ENCODE results near the gene SH3BP2. TPM values are rescaled to one million over a fixed set of nuclear protein-coding genes. Genes with fewer than 3 reads are reported as not detected.

The SH3BP2 gene
- polyA plus RNA-seq, 6 donors from 2014 or later, result 14.3 to 91.1 (median 28.7) TPM

DNA sequence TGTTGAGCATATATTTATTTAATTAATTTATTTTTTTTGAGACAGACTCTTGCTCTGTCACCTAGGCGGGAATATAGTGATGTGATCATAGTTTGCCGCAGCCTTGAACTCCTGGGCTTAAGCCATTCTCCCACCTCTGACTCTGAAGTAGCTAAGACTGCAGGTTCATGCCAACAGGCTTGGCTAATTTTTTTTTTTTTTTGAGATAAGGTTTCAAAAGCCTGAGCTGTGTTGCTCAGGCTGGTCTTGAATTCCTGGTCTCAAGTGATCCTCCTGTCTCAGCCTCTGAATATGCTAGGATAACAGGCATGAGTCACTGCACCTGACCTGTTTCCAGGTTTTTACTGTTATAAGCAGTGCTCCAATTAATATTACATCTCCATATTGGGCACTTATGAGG is 55.6 kb downstream of the SH3BP2 start:
- peak overlapping the region in 3 of 6 donors; percentile 26 to 97 (median 67) for H3K27ac Mint-ChIP-seq
- H3K9me3 Mint-ChIP-seq, result no peaks in the 10 kb centered on the region
- H3K4me1 Mint-ChIP-seq, result peaks cover 55 to 85% (median 84%) of the 10 kb centered on the region in 3 donors
- H3K27me3 Mint-ChIP-seq, result no peaks in the 10 kb centered on the region
- H3K36me3 Mint-ChIP-seq, result no peaks in the 10 kb centered on the region
- ATAC-seq (ENCODE audit: low read depth in 2 of 2) (no peak), DNase-seq (no peak)
- H3K4me3 Mint-ChIP-seq, result peak overlapping the region in 3 of 8 donors; percentile 12 to 91 (median 22)

DNA sequence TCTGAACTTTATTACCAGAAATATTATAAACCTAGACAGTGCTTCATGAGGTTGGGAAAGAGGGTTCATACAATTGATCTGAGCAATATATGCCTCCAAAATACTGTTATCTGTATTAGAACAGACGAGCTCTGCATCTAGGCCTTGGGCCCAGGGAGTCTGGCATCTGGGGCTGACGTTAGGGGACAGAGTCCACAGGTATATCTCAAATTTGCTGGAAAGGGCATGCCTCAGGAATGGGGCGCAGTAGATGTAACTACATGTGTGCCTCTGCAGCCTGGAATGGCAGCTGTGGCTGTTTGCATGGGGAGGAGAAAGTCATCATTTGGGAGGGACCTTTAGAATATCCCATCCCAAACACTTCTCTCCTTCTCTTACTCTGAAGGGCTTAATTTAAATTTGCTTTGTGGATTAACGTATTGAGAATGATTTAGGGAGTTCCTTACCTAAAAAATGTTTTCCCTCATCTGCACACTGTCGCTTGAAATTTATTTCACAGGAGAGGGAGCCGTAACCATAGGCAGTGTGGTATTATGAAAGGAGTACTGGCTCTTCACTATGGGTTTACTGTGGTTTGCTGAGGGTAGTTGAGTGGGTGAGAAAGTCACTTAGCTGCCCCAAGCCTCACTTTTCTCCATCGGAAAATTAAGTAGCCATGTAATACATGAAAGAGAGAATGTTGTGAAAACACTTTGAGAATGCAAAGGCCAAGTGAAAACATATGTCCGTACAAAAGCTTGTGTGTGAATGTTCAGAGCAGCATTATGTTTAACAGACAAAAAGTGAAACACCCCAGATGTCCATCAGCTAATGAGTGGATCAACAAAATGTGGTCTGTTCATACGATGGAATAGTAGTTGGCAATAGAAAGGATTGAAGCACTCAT is 56.6 kb downstream of the SH3BP2 start:
- Mint-ChIP-seq H3K9me3 (no peaks in the 10 kb centered on the region), H3K36me3 (peaks cover 0 to under 1% of the 10 kb centered on the region in 2 donors), H3K4me3 (peak overlapping the region; percentile 14 to 88 (median 72)), H3K27ac (peak overlapping the region; percentile 34 to 97 (median 82)), H3K4me1 (peaks cover 59 to 94% (median 92%) of the 10 kb centered on the region in 3 donors), H3K27me3 (no peaks in the 10 kb centered on the region)
- no peak for ATAC-seq (ENCODE audit: low read depth in 2 of 2)
- no peak for DNase-seq

DNA sequence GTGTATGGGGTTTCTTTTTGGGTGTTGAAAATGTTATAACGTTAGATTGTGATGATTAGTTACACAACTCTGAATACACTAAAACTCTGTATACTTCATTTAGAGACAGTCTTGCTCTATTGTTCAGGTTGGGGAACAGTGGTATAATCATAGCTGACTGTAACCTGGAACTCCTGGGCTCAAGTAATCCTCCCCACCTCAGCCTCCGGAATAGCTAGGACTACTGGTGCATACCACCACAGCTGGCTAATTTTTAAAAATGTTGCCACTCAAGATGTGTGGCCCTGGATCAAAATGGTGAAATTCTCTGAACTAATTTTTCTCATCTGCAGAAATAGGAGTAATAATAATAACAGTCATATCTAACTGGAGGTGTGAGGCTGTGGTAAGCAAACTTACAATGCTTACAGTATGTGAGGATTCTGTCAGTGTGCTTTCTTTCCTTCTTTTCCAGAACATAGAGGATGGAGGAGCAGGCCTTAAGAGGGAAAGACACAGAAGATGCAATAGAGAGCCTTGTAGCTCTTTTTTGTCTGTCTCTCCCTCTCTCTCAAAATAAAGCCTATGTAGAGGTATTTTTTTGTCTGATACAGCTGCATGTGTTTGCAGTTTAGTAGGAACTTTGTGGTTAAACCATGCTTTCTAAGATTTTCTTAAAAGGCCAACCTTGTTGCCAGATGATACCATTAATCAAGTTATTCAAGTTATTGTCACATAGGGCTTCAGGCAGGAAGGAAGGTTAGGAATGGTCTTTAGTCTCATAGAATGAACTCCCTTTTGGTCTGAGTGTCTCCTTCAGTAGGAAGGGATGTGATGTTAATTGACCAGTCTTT is 58.3 kb downstream of the SH3BP2 start:
- H3K36me3 Mint-ChIP-seq, result peaks cover 0 to 7% of the 10 kb centered on the region in 2 donors
- peak overlapping the region; percentile 94 to 98 (median 97) for H3K27ac Mint-ChIP-seq
- peak overlapping the region; percentile 73 to 94 (median 85) for H3K4me3 Mint-ChIP-seq
- peak in 1 of 2 donors; percentile 9 for ATAC-seq (ENCODE audit: low read depth in 2 of 2)
- no peaks in the 10 kb centered on the region for H3K9me3 Mint-ChIP-seq
- peak; percentile 44 for DNase-seq
- H3K4me1 Mint-ChIP-seq, result peaks cover 57 to 94% (median 89%) of the 10 kb centered on the region in 3 donors
- H3K27me3 Mint-ChIP-seq, result no peaks in the 10 kb centered on the region

DNA sequence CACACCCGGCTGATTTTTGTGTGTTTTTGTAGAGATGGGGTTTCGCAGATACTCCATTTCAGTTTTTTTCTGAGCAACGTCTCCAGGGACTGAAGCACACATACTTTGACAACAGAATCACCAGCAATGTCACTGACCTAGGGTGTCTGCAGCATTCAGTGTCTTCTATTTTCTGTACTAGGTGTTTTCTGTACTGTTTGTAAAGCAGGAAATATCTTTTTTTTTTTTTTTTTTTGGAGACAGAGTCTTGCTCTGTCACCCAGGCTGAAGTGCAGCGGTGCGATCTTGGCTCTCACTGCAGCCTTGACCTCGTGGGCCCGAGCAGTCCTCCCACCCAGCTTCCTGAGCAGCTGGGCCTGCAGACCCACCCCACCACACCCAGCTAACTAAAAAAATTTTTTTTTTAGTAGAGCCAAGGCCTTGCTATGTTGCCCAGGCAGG is 59.6 kb downstream of the SH3BP2 start:
- H3K27me3 Mint-ChIP-seq, result no peaks in the 10 kb centered on the region
- H3K36me3 Mint-ChIP-seq, result peaks cover 0 to 7% of the 10 kb centered on the region in 2 donors
- H3K27ac Mint-ChIP-seq, result peak overlapping the region; percentile 94 to 98 (median 97)
- peaks cover 57 to 95% (median 83%) of the 10 kb centered on the region in 3 donors for H3K4me1 Mint-ChIP-seq
- peak; percentile 83 to 85 for ATAC-seq (ENCODE audit: low read depth in 2 of 2)
- no peaks in the 10 kb centered on the region for H3K9me3 Mint-ChIP-seq
- peak overlapping the region; percentile 73 to 94 (median 85) for H3K4me3 Mint-ChIP-seq
- DNase-seq, result peak; percentile 79

DNA sequence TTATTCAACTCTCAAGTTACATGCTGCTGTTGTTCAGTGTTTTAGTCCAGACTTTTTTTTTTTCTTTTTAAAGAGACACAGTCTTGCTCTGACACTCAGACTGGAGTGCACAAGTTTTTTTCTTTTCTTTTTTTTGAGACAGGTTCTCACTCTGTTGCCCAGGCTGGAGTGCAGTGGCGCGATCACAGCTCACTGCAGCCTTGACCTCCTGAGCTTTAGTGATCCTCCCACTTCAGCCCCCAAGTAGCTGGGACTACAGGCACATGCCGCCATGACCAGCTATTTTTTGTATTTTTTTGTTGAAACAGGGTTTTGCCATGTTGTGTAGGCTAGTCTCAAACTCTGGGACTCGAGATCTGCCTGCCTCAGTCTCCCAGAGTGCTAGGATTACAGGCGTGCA is 62.7 kb downstream of the SH3BP2 start:
- no peak for DNase-seq
- Mint-ChIP-seq H3K27ac (peak overlapping the region in 4 of 6 donors; percentile 80 to 91 (median 89)), H3K4me1 (peaks cover 65 to 98% (median 82%) of the 10 kb centered on the region in 3 donors), H3K36me3 (peaks cover 0 to 7% of the 10 kb centered on the region in 2 donors), H3K9me3 (peaks cover 0 to 6% (median 0%) of the 10 kb centered on the region in 7 donors), H3K4me3 (peak overlapping the region in 4 of 8 donors; percentile 33 to 53 (median 43)), H3K27me3 (no peaks in the 10 kb centered on the region)
- no peak for ATAC-seq (ENCODE audit: low read depth in 2 of 2)

DNA sequence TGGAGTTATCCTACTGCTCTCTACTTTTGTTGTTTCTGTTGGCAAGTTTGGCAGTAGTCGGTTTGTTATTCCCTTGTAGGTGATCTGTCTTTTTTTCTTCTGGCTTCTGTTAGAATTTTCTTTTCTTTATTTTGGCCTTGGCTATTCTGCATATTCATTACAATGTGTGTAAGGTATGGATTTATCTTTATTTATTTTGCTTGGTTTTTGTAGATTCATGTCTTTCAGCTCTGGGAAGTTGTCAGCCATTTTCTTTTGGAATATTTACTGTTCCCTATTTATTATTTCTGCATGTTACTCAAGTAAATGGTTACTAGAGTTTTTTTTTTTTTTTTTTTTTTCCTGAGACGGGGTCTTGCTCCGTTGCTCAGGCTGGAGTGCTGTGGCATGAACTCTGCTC is 63.4 kb downstream of the SH3BP2 start:
- Mint-ChIP-seq H3K9me3 (peaks cover 0 to 6% (median 0%) of the 10 kb centered on the region in 7 donors), H3K4me1 (peaks cover 65 to 98% (median 82%) of the 10 kb centered on the region in 3 donors), H3K4me3 (peak overlapping the region in 7 of 8 donors; percentile 13 to 70 (median 61)), H3K27ac (peak overlapping the region; percentile 49 to 89 (median 76)), H3K27me3 (no peaks in the 10 kb centered on the region), H3K36me3 (peaks cover 0 to 7% of the 10 kb centered on the region in 2 donors)
- no peak for DNase-seq
- ATAC-seq (ENCODE audit: low read depth in 2 of 2), result no peak

DNA sequence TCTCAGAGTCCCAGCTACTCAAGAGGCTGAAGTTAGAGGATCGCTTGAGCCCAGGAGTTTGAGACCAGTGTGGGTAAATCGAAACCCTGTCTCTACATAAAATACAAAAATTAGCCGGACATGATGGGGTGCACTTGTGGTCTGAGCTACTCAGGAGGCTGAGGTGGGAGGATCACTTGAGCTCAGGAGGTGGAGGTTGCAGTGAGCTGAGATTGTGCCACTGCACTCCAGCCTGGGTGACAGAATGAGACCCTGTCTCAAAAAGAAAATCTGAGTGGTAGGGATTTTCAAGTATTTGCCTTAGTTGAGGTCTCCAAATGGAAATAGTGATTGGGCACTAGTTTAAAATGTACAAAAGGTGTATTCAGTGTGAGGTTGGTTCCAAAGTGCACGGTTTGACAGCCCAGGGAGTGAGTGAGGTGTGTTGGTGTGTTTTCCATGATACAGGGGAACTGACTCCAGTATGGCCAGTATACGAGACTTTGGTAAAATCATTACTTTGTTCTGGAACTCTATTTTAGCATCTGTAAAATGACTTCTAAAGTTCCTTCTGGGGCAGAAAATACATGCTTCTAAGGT is 64.6 kb downstream of the SH3BP2 start:
- peak overlapping the region in 4 of 8 donors; percentile 22 to 49 (median 36) for H3K4me3 Mint-ChIP-seq

DNA sequence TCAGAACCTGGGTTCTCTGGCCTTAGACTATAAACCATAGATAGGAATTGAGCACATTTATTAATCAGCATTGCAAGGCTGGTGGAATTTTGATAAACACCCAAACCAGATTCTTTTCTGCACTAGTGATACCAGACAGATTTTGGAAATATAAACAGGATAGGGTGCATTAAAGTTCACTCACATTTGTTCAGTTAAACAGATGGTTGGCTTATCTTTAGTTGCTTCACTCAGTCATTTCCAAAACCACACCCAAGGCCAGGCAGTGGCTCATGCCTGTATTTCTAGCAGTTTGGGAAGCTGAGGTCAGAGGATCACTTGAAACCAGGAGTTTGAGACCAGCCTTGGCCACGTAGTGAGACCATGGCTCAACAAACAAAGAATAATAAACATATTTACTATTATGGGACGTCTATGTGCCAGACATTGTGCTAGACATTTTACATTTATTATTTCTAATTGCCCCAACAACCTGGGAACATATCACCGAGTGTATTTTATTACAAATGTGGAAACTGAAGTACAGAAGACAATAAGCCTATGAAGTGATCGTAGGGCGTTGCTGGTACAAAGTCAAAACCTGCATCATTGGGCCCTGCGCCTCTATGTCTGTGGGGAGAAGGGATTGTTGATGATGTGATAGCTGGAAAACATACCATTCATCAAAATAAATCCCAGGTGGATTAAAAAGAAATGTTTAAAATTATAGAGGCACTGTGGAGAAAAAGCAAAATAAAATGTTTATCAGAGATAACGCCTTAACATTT is 65.7 kb downstream of the SH3BP2 start:
- Mint-ChIP-seq H3K4me3 (peak overlapping the region in 6 of 8 donors; percentile 6 to 63 (median 37)), H3K9me3 (peaks cover 0 to 6% (median 0%) of the 10 kb centered on the region in 7 donors), H3K36me3 (peaks cover 0 to 7% of the 10 kb centered on the region in 2 donors)

More for the DNA sequence above, 64.6 kb downstream of the SH3BP2 start:
- no peaks in the 10 kb centered on the region for H3K27me3 Mint-ChIP-seq
- peak overlapping the region; percentile 5 to 87 (median 77) for H3K27ac Mint-ChIP-seq
- peaks cover 0 to 7% of the 10 kb centered on the region in 2 donors for H3K36me3 Mint-ChIP-seq
- DNase-seq (no peak), ATAC-seq (ENCODE audit: low read depth in 2 of 2) (no peak)
- peaks cover 0 to 6% (median 0%) of the 10 kb centered on the region in 7 donors for H3K9me3 Mint-ChIP-seq
- H3K4me1 Mint-ChIP-seq, result peaks cover 71 to 98% (median 82%) of the 10 kb centered on the region in 3 donors

DNA sequence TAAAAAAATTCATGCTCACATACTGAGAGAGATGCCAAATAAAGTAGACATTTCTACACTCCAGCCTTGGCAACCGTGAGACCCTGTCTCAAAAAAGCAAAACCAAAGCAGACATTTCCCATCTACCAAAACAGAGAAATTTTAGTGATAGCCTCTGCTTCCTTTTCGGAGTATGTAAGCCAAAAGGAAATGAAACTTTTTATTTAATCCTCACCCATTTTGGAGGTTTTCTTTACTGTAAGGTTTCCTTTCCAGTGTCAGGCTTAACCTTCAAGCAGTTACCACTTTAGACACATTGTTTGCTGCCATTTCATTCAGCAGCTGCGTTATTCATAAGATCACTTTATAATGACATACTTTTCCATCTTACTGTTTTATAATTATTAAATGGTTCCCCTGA is 66.6 kb downstream of the SH3BP2 start:
- ATAC-seq (ENCODE audit: low read depth in 2 of 2) (peak; percentile 65 to 71), DNase-seq (no peak)
- H3K36me3 Mint-ChIP-seq, result peaks cover 0 to 7% of the 10 kb centered on the region in 2 donors
- H3K4me1 Mint-ChIP-seq, result peaks cover 77 to 97% (median 80%) of the 10 kb centered on the region in 3 donors
- H3K27me3 Mint-ChIP-seq, result no peaks in the 10 kb centered on the region
- peaks cover 0 to 6% (median 0%) of the 10 kb centered on the region in 7 donors for H3K9me3 Mint-ChIP-seq
- peak overlapping the region; percentile 12 to 75 (median 62) for H3K4me3 Mint-ChIP-seq
- peak overlapping the region in 5 of 6 donors; percentile 18 to 88 (median 31) for H3K27ac Mint-ChIP-seq

More for the DNA sequence above, 65.7 kb downstream of the SH3BP2 start:
- no peak for ATAC-seq (ENCODE audit: low read depth in 2 of 2)
- Mint-ChIP-seq H3K4me1 (peaks cover 77 to 99% (median 81%) of the 10 kb centered on the region in 3 donors), H3K27me3 (no peaks in the 10 kb centered on the region), H3K27ac (peak overlapping the region; percentile 33 to 88 (median 56))
- no peak for DNase-seq

DNA sequence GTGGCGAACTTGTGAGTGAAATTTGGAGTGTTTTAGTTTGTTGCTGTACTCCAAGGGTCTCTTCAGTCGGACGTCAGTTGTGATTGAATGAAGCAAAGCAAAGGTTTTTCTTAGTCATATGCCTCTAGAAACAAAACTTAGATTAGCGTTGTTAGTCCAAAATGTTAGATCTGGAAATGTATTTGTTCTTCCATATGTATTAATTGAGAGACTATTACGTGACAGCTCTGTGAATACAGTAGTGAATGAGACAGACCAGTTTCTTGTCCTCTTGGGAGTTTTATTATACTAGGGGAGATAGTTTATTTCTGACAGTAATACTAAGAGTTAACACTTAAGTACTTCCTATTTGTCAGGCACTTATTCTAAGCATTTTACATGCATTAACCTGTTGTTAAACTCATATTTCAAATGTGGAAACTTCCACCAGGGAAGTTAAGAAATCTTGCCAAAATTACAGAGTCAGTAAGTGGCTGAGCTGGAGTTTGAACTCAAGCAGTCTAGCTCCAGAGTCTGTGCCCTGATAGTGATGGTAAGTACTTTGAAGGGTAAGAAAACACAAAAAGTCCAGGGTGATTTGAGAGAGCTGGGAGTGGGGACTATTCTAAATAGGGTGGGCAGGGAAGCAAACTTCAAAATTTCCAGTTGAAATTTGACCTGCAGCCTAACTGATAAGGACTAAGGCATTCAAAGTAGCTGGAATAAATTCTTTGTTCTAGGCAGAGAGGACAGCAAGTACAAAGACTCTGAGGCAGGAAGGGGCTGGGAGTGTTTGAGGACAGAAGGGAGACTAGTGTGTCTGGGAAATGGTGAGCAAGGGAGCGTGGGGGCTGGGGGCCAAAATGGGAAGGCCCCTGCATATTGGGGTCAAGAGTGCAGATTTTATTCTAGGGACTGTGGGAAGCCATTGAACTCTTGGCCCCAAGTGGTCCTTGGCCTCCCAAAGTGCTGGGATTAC is 67.8 kb downstream of the SH3BP2 start:
- no peak for DNase-seq
- peak overlapping the region in 7 of 8 donors; percentile 10 to 84 (median 61) for H3K4me3 Mint-ChIP-seq
- peak overlapping the region; percentile 31 to 95 (median 88) for H3K27ac Mint-ChIP-seq
- peaks cover 0 to 6% (median 0%) of the 10 kb centered on the region in 7 donors for H3K9me3 Mint-ChIP-seq
- H3K36me3 Mint-ChIP-seq, result peaks cover 0 to 4% of the 10 kb centered on the region in 2 donors
- H3K27me3 Mint-ChIP-seq, result no peaks in the 10 kb centered on the region
- ATAC-seq (ENCODE audit: low read depth in 2 of 2), result no peak
- peaks cover 78 to 97% (median 80%) of the 10 kb centered on the region in 3 donors for H3K4me1 Mint-ChIP-seq
